ES-I3 (cell line): ENCODE results near the gene UST.
"Not testable (repeated sequence)": the region's sequence is repeated elsewhere in the genome, so short reads cannot be mapped to it uniquely, and the experiment has no call there.

Experiments used
- H3K36me3 ChIP-seq: 2 replicates; pipeline ENCODE4 v1.6.1; 2013; ENCODE audit warnings: mild to moderate bottlenecking, low read length, control low read depth, moderate library complexity; ENCODE audit not compliant: insufficient read depth
- H3K4me1 ChIP-seq: 2 replicates; pipeline ENCODE4 v1.6.1; 2013; ENCODE audit warnings: mild to moderate bottlenecking, control low read depth, low read length; ENCODE audit not compliant: insufficient read depth
- H3K9ac ChIP-seq: 2 replicates; pipeline ENCODE4 v1.6.1; 2013; ENCODE audit warnings: low read depth, mild to moderate bottlenecking, low read length, moderate library complexity
- H3K9me3 ChIP-seq: 2 replicates; pipeline ENCODE4 v1.6.1; 2013; ENCODE audit warnings: mild to moderate bottlenecking, low read length, moderate library complexity; ENCODE audit not compliant: control insufficient read depth, insufficient read depth

The UST gene

DNA sequence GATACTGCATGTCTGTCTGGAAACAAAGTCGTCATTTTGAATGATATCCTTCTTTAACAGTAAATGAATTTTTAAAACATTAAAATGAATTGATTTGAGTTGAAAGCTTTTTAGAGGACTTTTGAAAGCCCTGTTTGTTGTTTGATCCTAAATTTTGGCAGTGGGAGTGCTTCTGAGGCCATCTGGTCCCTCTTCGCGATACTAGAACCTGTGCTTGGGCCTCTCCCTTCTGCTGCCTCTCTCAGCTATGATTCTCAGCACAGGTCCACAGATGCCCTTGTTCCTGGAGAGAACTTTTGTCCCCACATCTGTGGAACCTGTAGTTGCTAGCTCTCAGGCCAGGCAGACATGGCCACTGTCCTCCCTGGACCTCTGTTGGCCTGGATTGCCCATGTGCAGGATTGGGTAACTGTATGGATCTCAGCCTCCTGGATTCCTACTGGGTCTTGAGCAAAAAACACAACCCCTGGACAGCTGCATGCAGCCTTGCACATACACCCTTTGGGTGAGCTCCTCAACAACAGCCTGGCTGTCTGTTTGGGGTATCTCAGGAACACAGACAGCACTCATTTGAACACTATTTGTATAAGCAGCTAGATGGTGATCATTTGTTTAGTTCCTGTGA, 21.9 kb downstream of the UST start:
- H3K9me3 ChIP-seq = no peaks in the 10 kb centered on the region
- H3K36me3 ChIP-seq = no peaks in the 10 kb centered on the region
- no peak overlapping the region for H3K9ac ChIP-seq
- H3K4me1 ChIP-seq = peaks cover 36% of the 10 kb centered on the region

DNA sequence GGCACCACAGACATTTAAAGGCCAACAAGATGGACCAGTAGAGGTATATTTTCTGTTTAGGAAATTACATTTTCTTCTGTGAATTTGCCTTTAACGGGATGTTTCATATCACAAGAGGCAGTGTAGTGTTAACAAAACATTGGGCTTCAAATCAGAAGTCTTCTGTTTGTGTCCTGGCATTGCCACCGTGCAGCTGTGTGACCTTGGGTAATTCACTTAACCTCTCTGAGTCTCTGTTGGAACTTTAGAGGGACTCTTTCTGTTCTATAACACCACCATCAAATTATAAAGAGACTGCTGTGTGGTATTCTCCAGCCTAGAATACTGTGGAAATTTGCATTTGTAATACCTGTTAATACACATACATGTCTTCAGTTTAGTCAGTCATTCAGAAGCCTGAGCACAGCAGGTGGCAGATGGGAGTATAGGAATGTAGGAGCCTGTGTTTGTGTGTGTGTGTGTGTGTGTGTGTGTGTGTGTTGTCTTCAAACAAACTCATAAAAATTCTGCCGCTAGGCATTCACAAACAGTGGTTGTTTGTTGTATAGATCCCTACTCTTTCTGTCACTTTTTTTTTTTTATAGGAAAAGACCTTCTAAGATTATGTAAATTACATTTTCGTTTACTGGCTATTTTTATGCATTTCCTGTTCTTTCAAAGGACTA, 22.6 kb downstream of the UST start:
- H3K9ac ChIP-seq = no peak overlapping the region

DNA sequence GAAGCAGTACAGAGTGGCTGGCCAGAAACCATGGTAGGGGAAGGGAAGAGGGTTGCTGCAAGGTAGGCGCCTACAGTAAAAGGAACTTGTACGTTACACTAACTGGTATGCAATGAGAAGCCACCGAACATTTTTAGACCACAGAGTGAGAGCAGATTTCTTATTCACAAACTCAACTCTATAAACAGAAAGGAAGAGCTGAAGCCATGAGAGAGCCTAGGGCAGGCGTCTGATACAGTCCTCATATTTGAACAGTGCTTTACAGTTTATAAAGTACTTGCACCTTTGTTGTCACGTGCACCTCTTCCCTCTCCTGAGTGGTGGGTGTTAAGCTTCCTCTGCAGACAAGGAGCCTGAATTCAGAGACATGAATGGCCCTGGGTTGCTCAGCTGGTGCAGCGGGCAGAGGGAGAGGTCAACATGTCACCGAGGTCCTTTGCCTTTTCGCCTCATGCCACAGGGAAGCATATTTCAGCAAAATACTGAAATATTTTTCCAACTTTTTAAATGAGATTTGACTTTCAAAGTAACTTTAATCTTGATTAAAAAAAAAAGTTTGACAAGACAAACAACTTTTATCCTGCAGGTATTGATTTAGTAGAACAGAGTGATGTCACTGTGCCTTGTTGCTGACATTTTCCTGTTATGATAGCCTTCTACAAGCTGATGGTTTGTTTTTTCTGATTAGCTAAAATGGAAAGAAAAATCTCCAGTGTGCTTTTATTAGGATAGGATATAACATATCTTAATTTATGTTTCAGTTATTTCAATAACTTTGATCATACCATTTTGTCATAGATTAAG, 23.8 kb downstream of the UST start:
- no peaks in the 10 kb centered on the region for H3K9me3 ChIP-seq
- H3K9ac ChIP-seq = no peak overlapping the region
- no peaks in the 10 kb centered on the region for H3K36me3 ChIP-seq
- peaks cover 36% of the 10 kb centered on the region for H3K4me1 ChIP-seq

More for the DNA sequence above, 22.6 kb downstream of the UST start:
- Histone ChIP-seq H3K4me1 (peaks cover 36% of the 10 kb centered on the region), H3K36me3 (no peaks in the 10 kb centered on the region), H3K9me3 (no peaks in the 10 kb centered on the region)

DNA sequence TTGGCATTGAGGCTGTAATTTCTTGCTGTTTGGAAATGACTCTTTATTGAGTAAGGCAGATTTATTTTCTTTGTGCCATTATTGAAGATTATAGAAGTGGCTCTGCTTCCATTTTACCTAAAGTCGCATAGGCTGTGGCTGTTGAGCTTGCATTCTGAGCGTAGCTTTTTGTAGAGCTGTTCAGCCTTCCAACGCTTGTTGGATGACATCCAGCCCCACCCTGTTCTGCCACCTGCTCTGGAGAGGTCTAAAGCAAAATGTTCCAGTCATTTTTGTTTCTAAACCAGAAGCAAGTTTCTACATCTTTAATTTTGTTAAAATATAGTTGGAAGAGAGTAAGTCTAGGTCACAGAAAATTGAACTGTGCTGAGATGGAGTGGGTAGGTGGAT, 24.4 kb downstream of the UST start:
- no peaks in the 10 kb centered on the region for H3K36me3 ChIP-seq
- H3K9me3 ChIP-seq = no peaks in the 10 kb centered on the region
- H3K9ac ChIP-seq = no peak overlapping the region
- peaks cover 31% of the 10 kb centered on the region for H3K4me1 ChIP-seq

DNA sequence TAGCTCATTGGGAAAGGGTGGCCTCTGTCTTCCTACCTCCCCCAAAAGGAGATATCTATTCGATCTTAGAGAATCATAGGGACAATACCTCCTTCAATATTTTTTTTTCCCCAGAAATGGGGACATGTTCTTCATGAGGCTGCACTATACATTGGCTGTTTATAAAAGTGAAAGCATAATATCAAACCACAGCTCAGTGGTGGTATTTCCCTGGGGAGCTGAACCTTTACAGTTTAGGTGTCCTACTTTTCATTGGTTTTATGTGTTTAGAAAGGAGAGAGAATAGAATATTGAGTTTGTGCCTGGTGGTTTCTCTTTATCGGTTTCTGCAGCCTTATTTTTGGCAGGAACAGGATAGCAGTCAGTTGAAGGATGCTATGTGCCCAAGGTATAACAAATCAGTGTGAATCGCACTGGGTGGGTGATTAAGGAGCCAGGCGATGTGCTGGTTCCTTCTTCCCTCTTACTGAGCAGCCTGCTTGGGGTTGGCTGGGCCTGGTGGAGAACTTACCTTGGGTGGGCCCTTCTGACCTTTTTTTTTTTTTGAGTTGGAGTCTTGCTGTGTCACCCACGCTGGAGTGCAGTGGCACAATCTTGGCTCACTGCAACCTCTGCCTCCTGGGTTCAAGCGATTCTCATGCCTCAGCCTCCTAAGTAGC, 25.2 kb downstream of the UST start:
- no peaks in the 10 kb centered on the region for H3K9me3 ChIP-seq
- H3K9ac ChIP-seq = no peak overlapping the region
- peaks cover 33% of the 10 kb centered on the region for H3K4me1 ChIP-seq
- no peaks in the 10 kb centered on the region for H3K36me3 ChIP-seq

DNA sequence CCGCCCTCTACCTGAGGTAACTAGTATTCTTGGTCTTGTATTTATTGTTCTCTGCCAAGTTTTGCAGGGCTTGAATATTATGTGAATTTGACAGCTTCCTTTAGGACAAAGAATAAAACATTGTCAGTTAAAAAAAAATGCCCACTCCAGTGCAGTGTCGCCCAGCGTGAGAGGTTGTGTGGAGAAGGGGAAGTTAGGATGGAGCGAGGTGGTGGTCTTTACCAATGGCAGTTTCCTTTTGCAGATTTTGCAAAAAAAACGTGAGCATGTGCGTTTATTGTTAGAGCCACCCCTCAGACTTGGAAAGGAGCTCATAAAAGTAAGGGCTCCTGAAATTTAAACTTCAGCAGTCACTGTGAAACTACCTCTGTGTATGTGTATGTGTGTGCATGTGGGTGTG, 28.3 kb downstream of the UST start:
- Histone ChIP-seq H3K9ac (no peak overlapping the region), H3K9me3 (no peaks in the 10 kb centered on the region), H3K36me3 (no peaks in the 10 kb centered on the region), H3K4me1 (peaks cover 15% of the 10 kb centered on the region)

DNA sequence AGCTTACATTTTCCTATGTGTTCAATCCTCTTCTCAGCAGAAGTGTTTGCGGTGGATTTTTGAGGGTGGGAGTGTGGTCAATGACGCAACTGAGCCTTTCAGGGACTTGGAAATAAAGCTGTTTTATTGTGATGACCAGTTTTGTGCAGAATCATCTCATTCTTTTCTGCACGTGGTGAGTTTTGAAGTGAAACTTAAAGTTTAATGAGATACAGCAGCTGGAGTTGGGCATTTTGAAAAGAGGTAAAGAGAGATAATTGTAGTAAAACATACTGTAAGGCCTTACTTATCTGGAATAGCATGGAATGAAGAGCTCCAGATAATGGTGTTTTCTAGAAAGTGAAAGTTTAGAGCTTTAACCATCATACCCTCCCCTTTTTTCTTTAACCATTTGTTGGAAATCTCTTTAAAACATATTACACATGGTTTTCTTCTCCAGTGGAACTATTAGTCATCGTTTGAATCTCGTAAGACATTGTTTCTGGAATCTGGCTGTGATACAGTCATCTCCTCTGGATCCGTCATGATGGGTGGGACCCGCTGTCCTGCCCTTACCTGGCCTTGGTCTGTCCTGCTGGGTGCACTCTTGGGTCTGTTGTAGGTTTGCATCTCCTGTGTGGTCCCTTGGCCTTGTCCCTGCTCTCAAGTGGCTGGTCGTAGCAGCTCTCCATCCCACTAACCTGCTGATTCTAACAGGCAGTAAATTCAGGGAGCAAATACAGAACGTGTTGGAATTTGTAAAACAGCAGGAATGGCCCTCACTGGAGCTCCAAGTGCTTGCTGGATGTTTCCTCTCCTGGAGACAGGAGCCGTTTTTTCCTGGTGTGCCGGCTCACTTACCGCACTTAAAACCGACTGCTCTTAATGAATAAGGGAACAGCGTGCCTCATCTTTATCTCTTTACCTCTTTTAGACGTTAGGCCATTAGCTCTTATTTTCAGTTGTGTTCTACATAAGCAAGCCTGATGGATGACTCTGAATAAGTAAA, 29.8 kb downstream of the UST start:
- Histone ChIP-seq H3K9ac (no peak overlapping the region), H3K36me3 (no peaks in the 10 kb centered on the region), H3K4me1 (peaks cover 9% of the 10 kb centered on the region; the same call in 1 of the 2 replicates), H3K9me3 (no peaks in the 10 kb centered on the region)

DNA sequence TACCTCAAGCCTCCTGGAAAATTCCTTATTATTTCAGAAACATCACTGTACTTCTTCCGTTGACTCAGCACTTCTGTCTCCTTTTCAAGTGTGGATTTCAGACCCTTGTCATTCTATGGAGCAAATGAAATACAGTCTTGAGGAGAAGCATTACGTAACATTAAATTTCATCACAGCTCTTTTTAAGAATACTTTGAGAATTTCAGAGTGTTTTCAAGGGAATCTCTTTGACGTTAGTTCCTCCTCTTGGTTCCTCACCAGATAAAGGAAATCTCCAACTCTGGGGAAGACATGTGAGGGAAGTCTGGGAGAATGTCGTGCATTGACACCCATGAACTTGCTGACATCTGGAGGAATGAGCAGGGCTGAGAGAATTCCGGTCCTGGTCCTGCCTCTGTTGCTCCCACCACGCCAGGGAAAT, 32.3 kb downstream of the UST start:
- peaks cover 6% of the 10 kb centered on the region; the same call in 1 of the 2 replicates for H3K4me1 ChIP-seq
- no peaks in the 10 kb centered on the region for H3K36me3 ChIP-seq

DNA sequence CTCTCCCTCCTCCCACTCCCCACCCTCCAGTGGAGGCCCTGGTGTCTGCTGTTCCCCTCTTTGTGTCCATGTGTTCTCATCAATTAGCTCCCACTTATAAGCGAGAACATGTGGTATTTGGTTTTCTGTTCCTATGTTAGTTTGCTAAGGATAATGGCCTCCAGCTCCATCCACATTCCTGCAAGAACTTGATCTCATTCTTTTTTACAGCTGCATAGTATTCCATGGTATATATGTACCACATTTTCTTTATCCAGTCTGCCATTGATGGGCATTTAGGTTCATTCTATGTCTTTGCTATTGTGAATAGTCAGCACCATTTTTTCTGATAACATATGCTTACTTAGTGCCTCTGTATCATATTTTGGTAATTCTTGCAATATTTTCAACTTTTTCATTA, 33.6 kb downstream of the UST start:
- H3K9me3 ChIP-seq, H3K36me3 ChIP-seq, H3K9ac ChIP-seq, H3K4me1 ChIP-seq: not testable (repeated sequence)

More for the DNA sequence above, 32.3 kb downstream of the UST start:
- no peak overlapping the region for H3K9ac ChIP-seq
- no peaks in the 10 kb centered on the region for H3K9me3 ChIP-seq

DNA sequence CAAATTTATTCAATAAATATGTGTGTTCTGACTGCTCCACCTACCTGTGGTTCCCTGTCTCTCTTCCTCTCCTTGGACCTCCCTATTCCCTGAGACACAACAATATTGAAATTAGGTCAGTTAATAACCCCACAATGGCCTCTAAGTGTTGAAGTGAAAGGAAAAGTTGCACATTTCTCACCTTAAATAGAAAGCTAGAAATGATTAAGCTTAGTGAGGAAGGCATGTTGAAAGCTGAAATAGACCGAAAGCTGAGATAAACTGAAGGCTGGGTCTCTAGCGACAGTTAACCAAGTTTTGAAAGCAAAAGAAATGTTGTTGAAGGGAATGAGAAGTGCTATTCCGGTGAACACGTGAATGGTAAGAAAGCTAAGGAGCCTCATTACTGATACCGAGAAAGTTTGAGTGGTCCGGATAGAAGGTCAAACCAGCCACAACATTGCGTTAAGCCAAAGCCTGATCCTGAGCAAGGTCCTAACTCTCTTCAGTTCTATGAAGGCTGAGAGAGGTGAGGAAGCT, 34.1 kb downstream of the UST start:
- Histone ChIP-seq H3K4me1 (peaks cover 6% of the 10 kb centered on the region; the same call in 1 of the 2 replicates), H3K9me3 (no peaks in the 10 kb centered on the region), H3K36me3 (no peaks in the 10 kb centered on the region), H3K9ac (no peak overlapping the region)

DNA sequence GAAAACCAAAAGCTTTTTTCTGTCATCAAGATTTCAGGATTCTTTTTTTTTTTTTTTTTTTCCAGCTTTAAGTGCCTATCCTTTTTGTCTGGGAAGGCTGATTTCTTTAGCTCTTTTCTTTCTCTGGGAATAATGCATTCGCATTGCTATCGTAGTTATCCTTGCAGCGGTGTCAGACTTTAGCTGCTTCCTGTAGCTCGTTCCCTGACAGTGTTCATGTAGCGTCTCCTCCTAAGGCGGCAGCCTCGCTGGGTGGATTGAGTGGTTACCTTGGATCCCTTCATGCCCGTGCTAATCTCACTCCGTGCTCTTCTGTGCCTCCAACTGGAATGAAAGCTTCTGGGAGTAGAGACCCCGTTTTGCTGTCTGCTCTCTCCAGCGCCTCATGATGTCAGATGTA, 43.1 kb downstream of the UST start:
- peaks cover 11% of the 10 kb centered on the region; the same call in 1 of the 2 replicates for H3K4me1 ChIP-seq
- H3K9me3 ChIP-seq = peaks cover 12% of the 10 kb centered on the region
- peaks cover 3% of the 10 kb centered on the region; the same call in 1 of the 2 replicates for H3K36me3 ChIP-seq
- H3K9ac ChIP-seq = no peak overlapping the region

DNA sequence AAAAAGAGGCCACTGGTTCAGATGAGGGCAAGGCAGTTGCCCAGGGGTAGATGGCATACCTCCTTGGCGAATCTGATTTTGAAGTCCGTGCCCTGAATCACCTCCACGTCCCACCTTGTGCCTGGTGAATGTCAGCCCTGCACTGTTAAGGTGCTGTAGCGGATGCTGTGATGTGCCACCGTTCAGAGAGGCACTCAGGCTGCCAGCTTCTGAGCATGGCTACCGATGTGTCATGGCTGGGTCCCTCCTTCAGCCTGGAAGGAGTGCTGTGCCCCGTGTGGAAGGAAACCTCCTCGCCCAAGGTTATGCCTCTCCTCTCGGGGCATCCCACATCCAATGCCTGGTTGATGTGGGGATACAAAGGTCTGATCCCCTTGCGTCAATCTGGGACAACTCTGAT, 43.6 kb downstream of the UST start:
- H3K9me3 ChIP-seq = peaks cover 12% of the 10 kb centered on the region
- H3K36me3 ChIP-seq = peaks cover 3% of the 10 kb centered on the region; the same call in 1 of the 2 replicates
- no peak overlapping the region for H3K9ac ChIP-seq
- peaks cover 14% of the 10 kb centered on the region; the same call in 1 of the 2 replicates for H3K4me1 ChIP-seq

DNA sequence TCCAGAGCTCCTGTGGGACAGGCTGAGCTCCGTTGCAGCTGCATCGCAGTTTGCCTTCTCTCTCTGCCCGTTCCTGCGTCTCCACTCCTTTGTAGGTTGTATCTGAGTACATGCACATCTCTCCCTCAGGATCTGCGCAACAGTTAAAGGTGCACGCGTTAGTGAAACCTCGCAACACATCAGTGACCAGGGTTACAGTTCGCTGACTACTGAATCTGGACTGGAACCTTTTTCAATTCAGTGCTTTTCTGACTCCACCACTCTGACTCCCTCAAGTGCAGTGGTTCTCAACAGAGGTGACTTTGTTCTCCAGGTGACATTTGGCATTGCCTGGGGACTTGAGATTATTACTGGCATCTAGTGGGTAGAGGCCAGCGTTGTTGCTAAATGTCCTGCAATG, 44.0 kb downstream of the UST start:
- peaks cover 14% of the 10 kb centered on the region; the same call in 1 of the 2 replicates for H3K4me1 ChIP-seq
- peaks cover 3% of the 10 kb centered on the region; the same call in 1 of the 2 replicates for H3K36me3 ChIP-seq
- H3K9ac ChIP-seq = no peak overlapping the region
- peaks cover 12% of the 10 kb centered on the region for H3K9me3 ChIP-seq
